HL-60/S4 treated with phorbol 12-myristate 13-acetate at 8.2 ng/mL for 4 days and 3 days (cell line): ENCODE results near the gene C8B.

Experiments used
- in situ Hi-C: fragments of 300-500 bp; cut with MboI; formaldehyde crosslinking; loops from 2 replicates; pipeline ENCODE4 v1.15.0; 2022; ENCODE audit warnings: low sequenced_read_pairs

The C8B gene

GRCh38 chr1:56904663-56905397 is 61.0 kb downstream of the C8B start:
- in situ Hi-C loops = no loop called here

DNA sequence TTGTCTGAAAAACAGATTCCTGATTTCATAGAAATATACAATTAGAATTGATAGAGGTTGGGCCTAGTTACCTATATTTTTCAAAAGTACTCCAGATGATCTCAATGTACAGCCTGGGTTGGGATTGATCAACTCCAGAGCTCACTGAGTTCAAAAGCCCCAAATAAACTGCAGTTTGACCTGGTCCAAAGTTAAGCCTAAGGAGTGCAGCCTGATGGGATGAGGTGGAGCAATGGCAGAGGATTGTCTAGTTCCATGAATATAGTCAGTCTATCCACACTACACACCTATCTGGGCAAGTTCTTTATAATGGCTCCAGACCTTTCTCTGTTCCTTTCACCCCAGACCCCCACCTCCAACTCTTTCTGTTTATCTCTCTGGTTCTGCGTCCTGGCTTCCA is 62.0 kb downstream of the C8B start:
- in situ Hi-C loops = no loop called here

GRCh38 chr1:56901716-56902115 is 64.1 kb downstream of the C8B start:
- in situ Hi-C loops = no loop called here

- in situ Hi-C loops = no loop called here
Measured at GRCh38 chr1:56898879-56899278, 66.9 kb downstream of the C8B start.

DNA sequence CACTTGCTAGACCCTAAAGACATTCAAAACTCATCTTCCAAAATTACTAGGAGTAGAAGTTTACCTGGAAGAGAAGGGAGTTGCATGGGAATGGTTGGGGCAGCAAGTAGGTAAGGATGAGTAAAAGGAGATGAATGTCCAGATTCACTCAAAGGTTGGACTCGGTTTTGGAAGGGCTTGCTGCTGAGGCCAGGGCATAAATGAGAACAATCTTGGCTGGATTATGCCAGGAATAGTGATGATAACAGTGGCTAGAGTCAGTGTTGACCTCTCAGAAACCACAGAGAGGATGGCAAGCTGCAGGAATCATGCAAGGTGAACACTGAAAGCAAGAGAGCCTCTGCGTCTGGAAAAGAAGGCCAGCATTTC is 67.8 kb downstream of the C8B start:
- in situ Hi-C loops = no loop called here

- in situ Hi-C loops = no loop called here
Measured at GRCh38 chr1:56897150-56898004, 68.4 kb downstream of the C8B start.

GRCh38 chr1:56894014-56894413 is 71.8 kb downstream of the C8B start:
- in situ Hi-C loops = no loop called here

GRCh38 chr1:56890229-56890628 is 75.6 kb downstream of the C8B start:
- in situ Hi-C loops = no loop called here

DNA sequence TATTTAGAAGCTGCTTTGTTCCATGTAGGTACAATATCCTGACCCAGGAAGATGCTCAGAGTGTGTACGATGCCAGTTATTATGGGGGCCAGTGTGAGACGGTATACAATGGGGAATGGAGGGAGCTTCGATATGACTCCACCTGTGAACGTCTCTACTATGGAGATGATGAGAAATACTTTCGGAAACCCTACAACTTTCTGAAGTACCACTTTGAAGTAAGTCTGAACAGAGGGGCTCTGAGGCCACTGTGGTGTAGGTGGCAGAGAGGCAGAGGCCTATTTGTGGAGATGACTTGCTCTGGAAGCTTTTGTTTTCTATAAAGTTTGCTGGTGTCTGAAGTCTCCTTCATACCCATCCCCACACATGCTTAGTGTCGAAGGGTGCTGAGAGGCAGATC is 84.4 kb downstream of the C8B start:
- in situ Hi-C loops = no loop called here

GRCh38 chr1:56880774-56881173 is 85.0 kb downstream of the C8B start:
- in situ Hi-C loops = no loop called here
